ENCODE results near the gene SLC5A4.
"Not testable (repeated sequence)": the region's sequence is repeated elsewhere in the genome, so short reads cannot be mapped to it uniquely, and the experiment has no call there.

SLC5A4 gene

DNA sequence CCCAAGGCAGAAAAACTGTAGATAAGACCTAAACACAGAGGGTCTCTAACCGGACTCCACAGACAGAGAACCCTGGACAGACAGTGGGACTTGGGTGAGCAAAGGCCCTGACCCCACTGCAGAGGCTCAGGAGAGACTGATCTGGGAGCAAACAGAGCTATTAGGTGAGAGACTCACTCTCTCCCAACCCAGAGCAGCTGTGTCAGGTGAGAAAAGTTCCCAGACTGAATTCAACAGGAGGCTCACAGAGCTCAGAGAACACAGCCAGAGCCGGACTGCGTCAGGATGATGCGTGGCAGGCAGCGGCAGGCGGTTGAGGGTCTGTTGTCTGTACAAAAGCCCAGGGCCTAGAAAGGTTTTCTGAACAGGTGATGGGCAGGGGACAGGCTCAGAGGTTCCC lies 55.8 kb downstream of the SLC5A4 start:
- no peak for DNase-seq

- not testable (repeated sequence) for DNase-seq
Measured at GRCh38 chr22:32197553-32198226, 57.5 kb downstream of the SLC5A4 start.

- not testable (repeated sequence) for DNase-seq
Measured at GRCh38 chr22:32195900-32196299, 59.2 kb downstream of the SLC5A4 start.

GRCh38 chr22:32193346-32193745 lies 61.8 kb downstream of the SLC5A4 start:
- not testable (repeated sequence) for DNase-seq

GRCh38 chr22:32191021-32191420 lies 64.1 kb downstream of the SLC5A4 start:
- DNase-seq, result not testable (repeated sequence)

- no peak for DNase-seq
Measured at GRCh38 chr22:32185821-32186220, 69.3 kb downstream of the SLC5A4 start.

DNA sequence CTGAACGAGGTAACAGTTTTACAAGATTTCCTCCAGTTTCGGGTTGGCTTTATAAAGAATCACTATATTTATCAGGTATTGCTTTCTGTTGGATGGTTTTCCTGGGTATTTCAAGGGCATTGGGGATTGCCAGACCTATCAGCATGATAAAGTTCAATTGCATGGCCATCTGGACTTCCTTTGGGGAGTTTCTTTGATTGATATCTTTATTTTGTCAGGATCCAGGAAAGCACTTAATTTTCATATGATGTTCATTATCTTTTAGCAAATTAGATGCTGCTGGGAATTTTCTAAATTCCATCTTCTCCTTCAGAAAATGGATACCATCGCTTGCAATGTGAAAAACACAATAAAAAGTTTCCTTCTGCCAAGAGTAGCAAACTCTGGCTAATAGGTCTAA lies 71.5 kb downstream of the SLC5A4 start:
- DNase-seq, result no peak

GRCh38 chr22:32181043-32181442 lies 74.1 kb downstream of the SLC5A4 start:
- no peak for DNase-seq

- no peak for DNase-seq
Measured at GRCh38 chr22:32177221-32177765, 77.9 kb downstream of the SLC5A4 start.

GRCh38 chr22:32175683-32176644 lies 79.2 kb downstream of the SLC5A4 start:
- no peak for DNase-seq

- DNase-seq, result no peak
Measured at GRCh38 chr22:32175115-32175514, 80.0 kb downstream of the SLC5A4 start.

Data from NCI-H345 (cell line).